ENCODE measurements around the gene ASS1.

The ASS1 gene

DNA sequence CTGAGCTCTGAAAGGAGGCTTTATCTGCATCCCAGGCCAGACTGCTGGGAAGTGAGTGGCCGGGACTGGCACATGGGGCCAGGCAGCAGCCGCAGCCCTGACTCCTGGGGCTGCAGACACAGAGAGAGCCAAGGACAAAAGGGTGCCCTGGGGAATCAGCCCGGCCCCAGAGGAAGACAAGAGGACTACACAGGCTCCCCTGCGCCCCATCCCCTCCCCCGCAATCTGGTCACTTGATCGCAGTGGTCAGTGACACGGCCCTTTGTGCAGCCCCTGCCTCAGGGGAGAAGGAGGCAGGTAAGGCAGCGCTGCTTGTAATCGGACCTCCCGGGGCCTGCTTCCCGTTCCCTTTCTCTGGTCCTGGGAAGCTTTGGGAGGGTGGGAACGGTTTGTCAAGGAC, 79.2 kb downstream of the ASS1 start:
- FAIRE-seq = no peak
- no peak for DNase-seq (ENCODE audit: extremely low spot score, insufficient read length, low read depth)

DNA sequence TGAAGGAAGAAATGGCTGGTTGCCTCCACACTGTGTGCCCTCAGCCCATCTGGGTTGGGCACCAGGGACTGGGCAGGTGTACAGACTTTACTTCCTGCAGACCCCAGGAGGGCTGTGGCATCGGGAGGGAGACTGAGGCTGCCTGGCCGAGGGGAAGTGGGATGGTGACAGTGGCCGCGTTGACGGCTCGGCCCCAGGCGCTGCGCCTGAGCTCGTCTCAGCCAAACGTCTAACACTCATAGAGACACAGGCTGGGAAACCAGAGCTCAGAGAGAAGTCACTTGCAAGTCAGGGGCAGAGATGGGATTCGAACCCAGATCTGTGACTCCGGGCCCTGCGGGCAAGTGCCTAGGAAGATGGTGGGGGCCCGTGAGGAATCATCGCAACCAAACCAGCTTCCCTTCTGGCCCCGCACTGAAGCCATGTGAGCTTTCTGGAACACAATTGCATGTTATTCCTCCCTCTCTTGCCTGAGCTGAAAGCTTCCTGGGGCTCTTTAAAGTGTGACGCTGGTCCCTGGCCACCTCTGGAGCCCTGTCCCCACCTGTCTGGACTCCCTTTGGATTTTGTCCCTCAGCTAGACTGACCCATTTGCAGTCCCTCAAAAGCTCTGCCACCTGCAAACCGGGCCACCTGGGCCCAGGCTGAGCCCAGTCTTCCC, 81.6 kb downstream of the ASS1 start:
- FAIRE-seq (no peak), DNase-seq (ENCODE audit: extremely low spot score, insufficient read length, low read depth) (no peak)

DNA sequence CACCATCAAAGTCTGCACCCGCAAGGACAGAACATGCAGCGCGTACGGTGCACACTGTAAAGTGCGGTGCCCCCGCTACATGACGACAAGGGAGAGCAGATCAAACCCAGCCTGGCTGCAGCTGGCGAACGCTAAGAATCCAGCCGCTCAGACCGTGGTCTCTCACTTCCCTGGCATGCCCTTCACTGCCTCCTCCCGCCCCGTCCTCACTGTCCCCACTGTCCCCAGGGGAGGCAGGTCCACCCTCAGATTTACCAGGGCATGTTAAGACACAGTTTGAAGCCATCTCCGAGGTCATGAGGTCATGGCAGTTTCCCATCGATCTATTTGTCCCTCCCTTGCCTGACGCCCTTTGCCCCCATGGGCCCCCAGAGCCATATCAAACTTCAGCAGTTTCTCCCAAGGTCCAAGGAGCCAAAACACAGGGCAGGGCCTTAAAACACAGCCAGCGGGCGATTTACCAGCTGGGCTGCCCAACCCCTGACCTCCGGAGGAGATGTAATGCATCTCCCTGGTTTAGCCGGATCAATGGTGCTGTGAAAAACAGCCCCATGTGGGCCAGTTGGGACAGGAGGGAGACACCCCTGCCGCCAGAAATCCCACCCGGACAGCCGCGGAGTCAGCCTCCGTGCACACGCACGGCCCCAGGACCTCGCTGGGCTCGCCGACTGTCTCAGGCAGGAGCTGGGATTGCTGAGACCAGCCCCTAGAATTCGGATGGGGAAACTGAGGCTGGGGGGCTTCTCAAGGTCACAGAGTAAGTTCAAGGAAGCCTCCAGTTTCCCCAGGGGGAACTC, 82.3 kb downstream of the ASS1 start:
- no peak for DNase-seq (ENCODE audit: extremely low spot score, insufficient read length, low read depth)
- no peak for FAIRE-seq

DNA sequence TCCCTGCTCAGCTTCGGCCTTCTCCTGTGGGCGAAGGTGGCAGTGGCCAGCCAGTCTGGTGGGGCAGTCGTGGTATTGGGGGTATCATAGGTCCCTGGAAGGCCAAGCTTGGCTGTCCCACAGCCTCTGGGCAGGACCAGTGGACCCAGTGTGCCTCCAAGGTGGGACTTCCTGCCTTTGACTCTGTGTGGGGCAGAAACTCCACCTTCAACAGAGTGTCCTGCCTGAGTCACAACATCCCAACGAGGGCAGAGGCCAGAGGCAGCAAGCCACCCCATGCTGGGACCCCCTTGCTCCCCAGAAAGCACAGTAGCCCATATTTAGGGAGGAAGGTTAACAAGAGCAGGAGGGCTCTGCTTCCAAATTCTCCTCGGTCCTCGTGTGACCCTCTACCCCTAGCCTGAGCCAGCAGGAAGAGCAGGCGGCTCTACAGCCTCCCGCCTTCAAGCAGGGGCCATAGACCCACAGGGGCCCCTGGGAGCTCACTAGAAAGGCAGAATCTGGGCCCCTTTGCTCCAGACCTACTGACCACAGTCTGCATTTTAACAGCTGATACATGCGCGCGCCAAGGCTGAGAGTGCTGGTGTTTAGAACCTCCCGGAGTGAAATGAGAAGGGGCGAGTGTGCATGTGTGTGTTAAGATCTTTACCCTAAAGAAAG, 83.0 kb downstream of the ASS1 start:
- DNase-seq (ENCODE audit: extremely low spot score, insufficient read length, low read depth) = no peak
- FAIRE-seq = no peak

- FAIRE-seq = no peak
- DNase-seq (ENCODE audit: extremely low spot score, insufficient read length, low read depth) = no peak
These were observed 83.9 kb downstream of the ASS1 start for GRCh38 chr9:130528674-130529073.

- no peak for DNase-seq (ENCODE audit: extremely low spot score, insufficient read length, low read depth)
- no peak for FAIRE-seq
These were observed 86.2 kb downstream of the ASS1 start for GRCh38 chr9:130530938-130531337.

DNA sequence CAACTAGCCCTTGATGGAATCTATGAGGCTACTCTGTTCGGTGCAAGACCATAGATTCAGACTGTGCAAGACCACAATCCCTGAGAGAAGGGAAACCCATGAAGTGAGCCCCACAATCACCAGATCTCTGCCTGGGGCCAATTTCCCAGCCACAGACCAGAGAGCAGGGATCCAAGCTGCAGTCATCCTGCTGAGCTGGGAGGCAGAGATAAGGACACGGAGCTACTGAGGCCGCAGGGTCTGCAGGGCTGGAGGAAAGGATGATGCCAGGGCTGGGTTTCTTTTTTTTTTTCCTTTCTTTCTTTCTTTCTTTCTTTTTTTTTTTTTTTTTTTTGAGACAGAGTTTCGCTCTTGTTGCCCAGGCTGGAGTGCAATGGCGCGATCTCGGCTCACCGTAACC, 86.9 kb downstream of the ASS1 start:
- no peak for FAIRE-seq

GRCh38 chr9:130532426-130533080, 87.8 kb downstream of the ASS1 start:
- FAIRE-seq = no peak

More for the DNA sequence above, 86.9 kb downstream of the ASS1 start:
- no peak for DNase-seq (ENCODE audit: extremely low spot score, insufficient read length, low read depth)

GRCh38 chr9:130535818-130536521, 91.2 kb downstream of the ASS1 start:
- FAIRE-seq = no peak

More at GRCh38 chr9:130532426-130533080, 87.8 kb downstream of the ASS1 start:
- no peak for DNase-seq (ENCODE audit: extremely low spot score, insufficient read length, low read depth)

DNA sequence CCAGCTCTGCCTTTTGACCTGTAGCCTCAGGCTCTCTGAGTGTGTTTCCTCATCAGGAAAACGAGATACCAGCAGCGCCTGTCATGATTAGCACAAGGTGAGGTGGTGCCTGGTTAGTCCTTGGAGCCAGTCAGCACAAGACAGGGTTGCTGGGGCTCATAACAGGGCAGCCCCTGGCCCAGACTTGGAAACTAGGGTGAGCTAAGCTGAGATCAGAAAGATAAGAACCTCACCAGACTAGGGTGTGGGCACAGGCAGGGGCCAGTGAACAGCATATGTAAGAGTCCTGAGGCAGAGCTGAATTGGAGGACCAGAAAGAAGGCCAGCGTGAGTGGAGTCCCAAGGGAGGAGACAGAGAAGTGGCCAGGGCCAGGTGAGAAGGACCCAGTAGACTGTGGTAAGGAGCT, 91.9 kb downstream of the ASS1 start:
- no peak for FAIRE-seq

More at GRCh38 chr9:130535818-130536521, 91.2 kb downstream of the ASS1 start:
- no peak for DNase-seq (ENCODE audit: extremely low spot score, insufficient read length, low read depth)

DNA sequence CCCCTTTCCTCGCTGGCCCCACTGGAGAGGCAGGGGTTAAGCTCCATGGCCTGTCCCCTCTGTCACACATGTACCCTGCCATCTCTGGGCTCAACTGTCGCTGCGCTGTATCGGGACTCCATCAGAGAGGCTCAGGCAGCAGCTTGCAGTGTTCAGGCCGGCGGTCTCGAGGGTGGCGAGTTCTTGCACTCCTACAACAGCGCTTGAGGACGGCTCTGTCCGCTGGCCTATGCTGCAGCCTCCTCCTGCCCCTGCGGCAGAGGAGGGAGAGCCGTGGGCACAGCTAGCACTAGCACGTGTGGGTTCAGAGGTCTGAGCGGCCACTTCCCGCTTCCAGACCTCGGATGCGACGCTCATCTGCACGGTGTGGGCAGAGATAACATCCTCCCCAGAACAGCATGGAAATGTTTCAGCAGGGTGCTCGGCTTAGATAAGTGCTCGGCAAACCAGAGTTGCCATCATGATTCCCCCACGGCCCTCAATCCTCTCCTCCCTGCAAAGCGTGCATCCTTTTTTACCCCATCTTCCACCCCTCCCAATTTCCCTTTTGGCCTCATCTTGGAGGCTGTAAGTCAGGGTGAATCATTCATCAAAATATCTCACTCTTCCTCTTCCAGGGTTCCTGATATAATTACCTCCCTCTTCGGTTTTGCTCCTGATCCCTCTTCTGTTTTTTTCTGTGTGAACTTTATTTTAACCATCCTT, 92.7 kb downstream of the ASS1 start:
- DNase-seq (ENCODE audit: extremely low spot score, insufficient read length, low read depth) = no peak
- FAIRE-seq = no peak

More for the DNA sequence above, 91.9 kb downstream of the ASS1 start:
- DNase-seq (ENCODE audit: extremely low spot score, insufficient read length, low read depth) = no peak

- DNase-seq (ENCODE audit: extremely low spot score, insufficient read length, low read depth) = no peak
These were observed 94.9 kb downstream of the ASS1 start for GRCh38 chr9:130539420-130540223.

GRCh38 chr9:130541533-130541932, 96.8 kb downstream of the ASS1 start:
- DNase-seq (ENCODE audit: extremely low spot score, insufficient read length, low read depth) (no peak), FAIRE-seq (no peak)

More at GRCh38 chr9:130539420-130540223, 94.9 kb downstream of the ASS1 start:
- FAIRE-seq = no peak

GRCh38 chr9:130542038-130542437, 97.3 kb downstream of the ASS1 start:
- no peak for FAIRE-seq
- no peak for DNase-seq (ENCODE audit: extremely low spot score, insufficient read length, low read depth)

DNA sequence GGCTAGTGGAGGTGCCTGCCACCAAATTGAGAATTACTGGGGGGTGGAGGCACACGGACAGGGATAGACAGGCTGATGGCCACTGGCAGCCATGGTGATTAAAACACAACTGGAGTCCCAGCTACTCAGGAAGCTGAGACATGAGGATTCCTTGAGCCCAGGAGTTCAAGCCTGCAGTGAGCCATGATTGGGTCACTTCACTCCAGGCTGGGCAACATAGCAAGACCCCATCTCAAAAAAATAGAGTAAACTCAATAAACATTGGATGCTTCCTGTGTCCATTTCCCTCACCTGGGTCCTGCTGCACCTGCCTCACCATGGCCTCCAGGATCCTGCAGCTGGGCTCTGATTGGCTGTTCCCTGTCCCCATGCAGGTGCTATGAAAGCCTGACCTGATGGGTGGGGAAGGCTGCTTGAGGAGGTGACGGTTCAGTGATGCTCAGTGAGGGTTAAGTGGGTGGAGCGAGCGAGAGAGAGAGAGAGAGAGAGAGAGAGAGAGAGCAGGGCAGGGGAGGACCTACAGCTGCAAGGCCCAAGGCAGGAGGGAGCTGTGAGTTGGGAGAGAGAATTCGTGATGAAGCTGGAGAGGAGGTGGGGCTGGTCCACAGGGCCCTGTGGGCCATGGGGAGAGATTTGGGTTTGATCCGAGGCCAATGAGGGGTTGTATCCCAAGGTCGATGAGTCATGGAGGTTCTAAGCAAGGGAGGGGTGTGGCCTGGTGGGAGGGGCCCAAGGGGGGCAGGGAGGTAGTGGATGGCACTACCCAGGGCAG, 97.9 kb downstream of the ASS1 start:
- no peak for FAIRE-seq
- no peak for DNase-seq (ENCODE audit: extremely low spot score, insufficient read length, low read depth)

GRCh38 chr9:130543368-130543767, 98.6 kb downstream of the ASS1 start:
- DNase-seq (ENCODE audit: extremely low spot score, insufficient read length, low read depth) (no peak), FAIRE-seq (no peak)

- FAIRE-seq (no peak), DNase-seq (ENCODE audit: extremely low spot score, insufficient read length, low read depth) (no peak)
These were observed 99.1 kb downstream of the ASS1 start for GRCh38 chr9:130543859-130544258.

DNA sequence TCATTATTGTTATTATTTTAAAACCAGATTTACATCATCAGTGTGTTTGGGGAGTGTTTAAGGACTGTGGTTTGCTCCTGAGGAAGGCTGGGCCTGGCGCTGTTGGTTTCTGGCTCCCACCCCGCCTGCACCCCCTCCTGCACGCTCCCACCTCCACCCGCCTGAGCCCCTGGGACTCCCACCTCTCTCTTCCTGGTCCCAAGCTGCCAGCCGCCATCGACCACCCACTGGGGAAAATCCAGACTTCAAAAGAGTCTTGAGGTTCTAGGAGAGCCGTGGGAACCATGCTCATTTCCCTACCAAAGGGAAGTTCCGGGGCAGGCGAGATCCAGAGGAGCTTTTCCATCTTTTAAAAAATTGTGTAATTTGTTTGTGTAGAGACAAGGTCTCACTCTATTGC, 99.6 kb downstream of the ASS1 start:
- no peak for FAIRE-seq
- DNase-seq (ENCODE audit: extremely low spot score, insufficient read length, low read depth) = no peak

Data from GM18507 (cell line).